DMS153 treated with DMSO at 0.1 percent for 48 hours (cell line): ENCODE measurements around the gene DOCK9.

Experiments
- DNase-seq: peaks from one replicate; lab custom pipeline; 2025; ENCODE audit not compliant: unreplicated experiment; lab: John Stamatoyannopoulos, UW

The DOCK9 gene

GRCh38 chr13:98998831-98999638 lies 21.2 kb upstream of the DOCK9 start:
- no peak for DNase-seq

- DNase-seq = no peak
These were observed 20.1 kb upstream of the DOCK9 start for GRCh38 chr13:98997738-98998641.

DNA sequence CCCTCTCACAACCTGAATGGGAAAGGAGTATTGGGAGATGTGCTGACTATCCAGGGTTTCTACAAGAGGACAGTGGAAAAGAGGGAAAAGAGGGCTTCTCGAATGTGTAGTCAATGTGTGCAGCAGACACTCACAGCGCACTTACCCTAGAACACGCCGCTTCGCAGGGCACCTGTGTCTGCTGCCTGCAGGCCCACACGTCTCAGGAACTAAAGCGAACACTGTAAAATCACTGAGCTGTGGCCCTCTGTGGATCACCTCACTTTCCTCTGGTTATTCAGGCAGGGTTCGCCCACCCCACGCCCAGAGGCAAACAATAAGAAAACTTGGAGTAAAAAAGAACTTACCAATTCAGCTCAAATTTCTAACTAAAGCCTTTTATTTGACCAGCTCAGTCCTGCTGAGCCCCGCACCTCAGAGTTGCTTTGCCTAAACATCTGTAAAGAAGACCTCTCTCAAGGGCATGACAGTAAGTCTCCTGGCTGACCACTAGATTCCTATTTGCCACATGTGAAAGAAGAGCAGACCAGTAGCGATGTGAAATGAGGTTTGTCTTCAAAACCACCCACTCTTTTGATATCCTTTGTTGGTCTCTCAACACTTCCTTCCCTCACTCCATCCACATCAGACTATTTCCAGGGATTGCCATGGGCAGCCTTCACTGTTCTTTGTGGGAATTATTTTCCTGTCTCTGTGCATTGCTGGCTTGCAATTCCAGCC lies 19.3 kb upstream of the DOCK9 start:
- DNase-seq = no peak

GRCh38 chr13:98996046-98996445 lies 18.2 kb upstream of the DOCK9 start:
- DNase-seq = no peak

DNA sequence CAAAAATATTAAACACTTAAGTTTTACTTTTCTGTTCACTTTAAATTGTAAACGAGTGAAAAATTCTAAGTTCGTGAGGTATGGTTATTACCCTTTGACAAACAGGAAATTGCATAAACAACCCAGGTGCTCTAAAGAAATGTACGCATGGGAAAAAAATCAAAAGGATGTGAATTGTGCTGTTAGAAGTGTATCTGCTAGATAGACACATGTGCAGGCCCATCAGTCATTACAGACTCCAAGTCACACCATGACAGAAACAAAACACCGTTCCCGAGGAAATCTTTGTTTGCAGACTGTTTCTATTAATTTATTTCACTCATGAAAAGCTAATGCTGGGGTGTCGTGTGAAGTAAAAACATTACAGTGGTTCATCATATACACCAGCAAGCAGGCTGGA lies 17.0 kb upstream of the DOCK9 start:
- no peak for DNase-seq

GRCh38 chr13:98994080-98994479 lies 16.2 kb upstream of the DOCK9 start:
- no peak for DNase-seq

GRCh38 chr13:98992355-98992754 lies 14.5 kb upstream of the DOCK9 start:
- no peak for DNase-seq

- DNase-seq = no peak
These were observed 12.8 kb upstream of the DOCK9 start for GRCh38 chr13:98990701-98991100.

- no peak for DNase-seq
These were observed 11.8 kb upstream of the DOCK9 start for GRCh38 chr13:98989469-98990235.

DNA sequence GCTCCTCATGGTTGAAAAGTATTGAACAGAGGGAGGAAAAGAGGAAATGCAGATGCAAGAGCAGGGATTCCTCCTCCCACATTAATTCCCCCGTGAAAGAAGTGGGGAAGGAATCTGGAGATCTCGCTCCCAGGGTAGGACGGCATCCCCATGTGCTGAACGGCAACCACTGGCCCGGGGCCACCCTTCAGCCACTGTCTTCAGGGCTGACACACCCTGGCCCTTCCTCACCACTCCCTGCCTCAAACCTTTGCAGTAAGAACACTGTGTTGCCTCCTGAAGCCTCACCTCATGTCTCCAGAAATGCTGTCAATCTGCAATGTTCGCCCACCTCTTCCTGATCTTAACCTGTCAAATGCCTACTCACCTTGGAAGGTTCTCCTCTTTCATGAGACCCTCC lies 10.9 kb upstream of the DOCK9 start:
- DNase-seq = no peak

- no peak for DNase-seq
These were observed 10.4 kb upstream of the DOCK9 start for GRCh38 chr13:98988277-98988676.

GRCh38 chr13:98987275-98987674 lies 9.4 kb upstream of the DOCK9 start:
- DNase-seq = no peak

GRCh38 chr13:98986226-98986846 lies 8.5 kb upstream of the DOCK9 start:
- no peak for DNase-seq

GRCh38 chr13:98985591-98985990 lies 7.7 kb upstream of the DOCK9 start:
- no peak for DNase-seq

DNA sequence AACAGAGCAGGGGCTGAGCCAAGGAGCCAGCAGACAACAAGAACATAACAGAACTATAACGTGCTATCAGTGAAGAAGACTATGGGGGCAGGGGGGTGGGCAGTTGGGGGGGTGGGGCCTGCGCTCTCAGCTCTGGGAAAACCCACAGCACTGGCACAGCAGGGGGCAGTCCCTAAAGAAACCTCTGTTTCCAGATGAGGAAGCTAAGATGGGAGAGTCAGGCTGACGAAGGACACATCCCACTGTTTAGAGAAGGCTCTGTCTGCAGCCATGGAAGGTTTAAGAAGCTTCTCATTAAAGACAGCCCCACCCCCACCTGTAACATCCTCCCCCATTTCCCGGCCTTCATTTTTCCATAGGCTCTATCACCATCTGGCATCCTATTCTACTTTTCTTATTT lies 7.1 kb upstream of the DOCK9 start:
- DNase-seq = no peak

DNA sequence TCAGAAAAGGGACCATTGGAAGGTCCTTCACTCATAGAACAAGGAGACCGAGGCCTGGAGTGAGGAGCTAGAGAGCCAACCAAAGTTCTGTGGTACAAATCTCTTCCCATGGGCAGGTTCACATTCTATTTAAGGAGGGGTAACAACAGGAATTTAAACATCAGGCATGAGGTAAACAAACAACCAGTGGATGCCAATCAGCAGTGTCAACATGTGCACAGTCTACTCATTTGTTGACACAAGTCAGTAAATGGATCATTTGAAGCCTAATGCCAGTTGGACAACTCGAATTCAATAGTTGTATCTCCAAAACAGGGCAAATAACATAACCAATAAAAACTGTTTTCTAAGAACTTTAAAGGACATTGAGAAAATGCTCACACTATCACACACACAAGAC lies 6.3 kb upstream of the DOCK9 start:
- no peak for DNase-seq

- no peak for DNase-seq
These were observed 5.3 kb upstream of the DOCK9 start for GRCh38 chr13:98983182-98983581.

GRCh38 chr13:98981369-98982080 lies 3.7 kb upstream of the DOCK9 start:
- DNase-seq = no peak

- DNase-seq = no peak
These were observed 1.3 kb upstream of the DOCK9 start for GRCh38 chr13:98979012-98979660.
